ENCODE data around the gene SYNGAP1.
A peak's percentile ranks its signal among the peaks of the same experiment; 100 is the strongest.

SYNGAP1 gene

DNA sequence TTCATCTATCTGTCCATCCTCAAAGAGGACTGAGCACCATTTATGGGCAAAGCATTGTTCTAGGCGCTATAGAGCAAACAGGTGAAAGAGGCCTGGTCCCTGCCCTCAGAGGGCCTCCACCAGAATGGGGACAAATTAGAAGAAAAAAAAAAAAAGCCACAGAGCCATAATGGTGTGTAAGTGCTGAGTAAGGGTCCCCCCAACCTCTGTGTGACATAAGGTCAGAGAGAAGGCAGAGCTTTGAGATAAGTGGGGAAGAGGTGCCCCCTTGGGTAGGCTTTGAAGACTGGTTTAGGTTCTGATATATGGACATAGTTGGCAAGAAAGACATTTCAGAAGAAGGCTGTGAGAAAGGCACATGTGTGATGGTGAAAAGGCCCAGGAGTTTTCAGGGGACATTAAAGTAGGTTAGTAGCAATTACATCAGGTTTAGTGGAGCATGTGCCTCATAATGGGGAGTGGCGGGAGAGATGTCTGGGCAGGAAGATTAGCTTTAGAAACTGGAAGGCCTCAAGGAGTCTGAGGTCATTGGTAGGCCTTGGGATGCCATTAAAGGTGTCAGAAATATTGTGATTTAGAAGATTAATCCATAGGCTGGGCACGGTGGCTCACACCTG, 19.2 kb downstream of the SYNGAP1 start:
- DNase-seq (ENCODE audit: low read depth): no peak

DNA sequence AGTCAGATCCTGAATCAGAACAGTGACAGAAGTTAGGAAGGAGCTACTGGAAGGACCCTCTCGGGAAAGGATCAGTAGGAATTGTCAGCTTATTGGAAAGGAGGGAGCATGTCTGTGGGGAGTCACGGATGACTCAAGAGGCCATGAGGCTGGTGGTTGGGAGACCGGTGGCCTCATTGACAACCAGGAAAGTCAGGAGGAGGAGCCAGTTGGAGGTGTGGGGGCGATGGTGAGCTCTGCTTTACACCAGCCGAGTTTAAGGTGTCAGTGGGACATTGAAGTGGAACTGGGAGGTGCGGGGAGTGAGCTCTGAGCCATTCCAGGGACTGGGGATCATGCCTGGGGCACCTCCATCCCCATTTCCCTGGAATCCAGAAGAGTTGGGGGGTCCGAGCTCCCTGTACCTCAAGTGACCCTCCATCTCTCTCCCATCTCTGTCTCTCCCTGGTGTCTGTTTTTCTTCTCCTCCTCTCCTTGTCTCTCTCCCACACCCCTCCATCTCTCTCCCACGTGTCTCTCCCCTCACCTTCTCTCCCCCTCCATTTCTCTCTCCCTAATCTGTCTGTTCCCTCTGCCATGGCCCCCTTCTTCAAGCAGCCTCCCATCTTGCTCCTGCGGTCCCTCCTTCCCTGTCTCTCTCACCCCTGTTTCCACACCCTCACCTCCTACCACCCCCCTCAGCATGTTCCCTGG, 20.2 kb downstream of the SYNGAP1 start:
- DNase-seq (ENCODE audit: low read depth): no peak

DNA sequence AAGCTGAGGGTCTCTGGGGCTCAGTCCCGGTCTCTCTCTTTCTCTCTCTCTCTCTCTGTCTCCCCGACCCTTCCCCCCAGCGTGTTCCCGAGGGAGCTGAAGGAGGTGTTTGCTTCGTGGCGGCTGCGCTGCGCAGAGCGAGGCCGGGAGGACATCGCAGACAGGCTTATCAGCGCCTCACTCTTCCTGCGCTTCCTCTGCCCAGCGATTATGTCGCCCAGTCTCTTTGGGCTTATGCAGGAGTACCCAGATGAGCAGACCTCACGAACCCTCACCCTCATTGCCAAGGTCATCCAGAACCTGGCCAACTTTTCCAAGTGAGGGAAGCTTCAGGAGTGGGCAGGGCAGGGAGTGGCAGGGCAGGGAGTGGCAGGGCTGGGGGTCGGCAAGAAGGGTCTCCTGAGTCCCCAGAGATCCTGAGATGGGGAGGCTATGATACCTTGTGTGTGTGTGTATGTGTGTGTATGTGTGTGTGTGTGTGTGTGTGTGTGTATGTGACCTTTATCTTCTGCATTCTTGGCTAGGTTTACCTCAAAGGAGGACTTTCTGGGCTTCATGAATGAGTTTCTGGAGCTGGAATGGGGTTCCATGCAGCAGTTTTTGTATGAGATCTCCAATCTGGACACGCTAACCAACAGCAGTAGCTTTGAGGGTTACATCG, 20.9 kb downstream of the SYNGAP1 start:
- no peak for DNase-seq (ENCODE audit: low read depth)

DNA sequence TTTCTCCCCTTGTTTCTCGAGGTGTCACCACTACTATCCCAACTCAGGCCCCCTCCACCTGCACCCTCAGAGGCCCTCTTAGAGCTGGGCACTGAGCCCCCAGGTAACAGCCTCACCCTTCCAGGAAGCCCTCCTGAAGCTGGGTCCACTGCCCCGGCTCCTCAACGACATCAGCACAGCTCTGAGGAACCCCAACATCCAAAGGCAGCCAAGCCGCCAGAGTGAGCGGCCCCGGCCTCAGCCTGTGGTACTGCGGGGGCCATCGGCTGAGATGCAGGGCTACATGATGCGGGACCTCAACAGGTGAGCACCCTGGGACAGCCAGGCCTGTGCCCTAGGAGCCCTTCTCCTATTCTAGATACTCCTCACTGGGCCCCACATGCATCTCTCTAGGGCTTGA, 21.6 kb downstream of the SYNGAP1 start:
- no peak for DNase-seq (ENCODE audit: low read depth)

DNA sequence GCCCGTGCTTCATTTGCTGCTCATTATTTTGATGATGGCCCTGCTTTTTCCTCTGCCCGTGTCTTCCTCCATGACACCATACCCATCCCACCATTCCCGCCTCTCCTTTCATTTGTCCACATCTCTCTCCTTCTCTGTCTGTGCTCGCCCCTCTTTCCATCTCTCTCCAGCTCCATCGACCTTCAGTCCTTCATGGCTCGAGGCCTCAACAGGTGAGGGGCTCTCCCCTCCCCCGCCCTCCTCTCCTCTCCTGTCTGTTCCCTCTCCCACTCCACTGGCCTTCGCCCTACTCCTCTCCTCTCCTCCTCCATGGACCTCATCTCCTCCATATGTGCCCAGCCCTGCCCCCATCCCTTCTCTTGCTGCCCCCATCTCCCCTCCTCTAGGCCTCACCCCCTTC, 22.4 kb downstream of the SYNGAP1 start:
- DNase-seq (ENCODE audit: low read depth): no peak

DNA sequence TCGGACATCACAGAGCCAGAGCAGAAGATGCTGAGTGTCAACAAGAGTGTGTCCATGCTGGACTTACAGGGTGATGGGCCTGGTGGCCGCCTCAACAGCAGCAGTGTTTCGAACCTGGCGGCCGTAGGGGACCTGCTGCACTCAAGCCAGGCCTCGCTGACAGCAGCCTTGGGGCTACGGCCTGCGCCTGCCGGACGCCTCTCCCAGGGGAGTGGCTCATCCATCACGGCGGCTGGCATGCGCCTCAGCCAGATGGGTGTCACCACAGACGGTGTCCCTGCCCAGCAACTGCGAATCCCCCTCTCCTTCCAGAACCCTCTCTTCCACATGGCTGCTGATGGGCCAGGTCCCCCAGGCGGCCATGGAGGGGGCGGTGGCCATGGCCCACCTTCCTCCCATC, 23.2 kb downstream of the SYNGAP1 start:
- DNase-seq (ENCODE audit: low read depth): no peak

DNA sequence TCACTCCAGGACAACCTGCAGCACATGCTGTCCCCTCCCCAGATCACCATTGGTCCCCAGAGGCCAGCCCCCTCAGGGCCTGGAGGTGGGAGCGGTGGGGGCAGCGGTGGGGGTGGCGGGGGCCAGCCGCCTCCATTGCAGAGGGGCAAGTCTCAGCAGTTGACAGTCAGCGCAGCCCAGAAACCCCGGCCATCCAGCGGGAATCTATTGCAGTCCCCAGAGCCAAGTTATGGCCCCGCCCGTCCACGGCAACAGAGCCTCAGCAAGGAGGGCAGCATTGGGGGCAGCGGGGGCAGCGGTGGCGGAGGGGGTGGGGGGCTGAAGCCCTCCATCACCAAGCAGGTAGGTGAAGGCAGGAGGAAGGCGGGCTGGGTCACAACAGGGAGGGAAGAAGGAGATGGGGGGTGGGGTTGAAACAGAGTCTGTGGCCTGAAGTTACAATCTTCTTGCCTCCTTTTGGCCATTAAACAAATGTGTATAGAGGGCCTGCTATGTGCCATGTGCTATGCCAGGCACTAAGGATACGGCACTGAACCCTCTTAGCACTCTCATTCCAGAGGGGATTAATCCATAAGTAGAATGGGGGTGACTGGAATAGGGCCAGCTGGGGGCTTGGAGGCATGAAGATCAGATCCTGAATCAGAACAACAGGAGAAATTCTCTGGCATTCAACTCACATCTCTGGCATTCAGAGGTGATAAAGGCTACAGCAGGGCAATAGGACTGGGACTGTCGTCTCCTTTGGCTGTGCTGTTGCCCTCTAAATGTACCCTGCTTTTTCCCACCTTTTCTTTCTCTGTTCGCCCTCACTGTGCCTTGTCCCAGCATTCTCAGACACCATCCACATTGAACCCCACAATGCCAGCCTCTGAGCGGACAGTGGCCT, 24.0 kb downstream of the SYNGAP1 start:
- no peak for DNase-seq (ENCODE audit: low read depth)

DNA sequence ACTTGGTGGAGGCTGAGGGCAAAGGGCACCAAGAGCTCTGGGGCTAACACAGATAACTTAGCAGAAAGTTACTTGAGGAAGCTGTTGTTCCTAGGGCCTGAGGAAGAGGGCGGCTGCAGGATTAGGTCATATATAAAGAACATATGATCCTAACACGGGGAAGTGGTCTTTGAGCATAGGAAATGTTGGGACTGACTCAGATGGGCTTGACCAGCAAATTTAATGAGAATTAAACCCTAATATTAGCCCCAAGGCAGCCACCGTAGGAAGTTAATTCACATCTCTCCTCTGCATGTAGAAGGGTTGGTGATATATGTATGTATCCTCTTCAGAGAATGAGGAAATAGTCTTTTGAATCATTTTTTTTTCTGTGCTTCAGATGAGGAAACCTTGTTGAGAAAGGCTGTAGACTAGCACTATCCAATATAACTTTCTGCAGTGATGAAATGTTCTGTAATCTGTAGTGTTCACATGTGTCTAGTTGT, 25.3 kb downstream of the SYNGAP1 start:
- no peak for DNase-seq (ENCODE audit: low read depth)

DNA sequence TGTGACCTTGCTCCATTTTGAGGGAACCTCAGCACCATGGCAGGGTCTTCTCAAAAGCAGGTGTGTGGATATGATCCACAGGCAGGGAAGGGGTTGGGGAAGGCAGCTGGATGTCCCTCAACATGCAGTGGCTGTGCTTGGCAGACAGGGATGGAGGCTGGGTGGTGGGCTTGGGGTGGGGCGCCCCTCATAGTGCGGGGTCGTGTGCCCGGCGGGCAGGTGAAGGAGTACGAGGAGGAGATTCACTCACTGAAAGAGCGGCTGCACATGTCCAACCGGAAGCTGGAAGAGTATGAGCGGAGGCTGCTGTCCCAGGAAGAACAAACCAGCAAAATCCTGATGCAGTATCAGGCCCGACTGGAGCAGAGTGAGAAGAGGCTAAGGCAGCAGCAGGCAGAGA, 26.5 kb downstream of the SYNGAP1 start:
- DNase-seq (ENCODE audit: low read depth): no peak

- DNase-seq (ENCODE audit: low read depth): no peak
Observed at GRCh38 chr6:33450434-33450833, 30.6 kb downstream of the SYNGAP1 start.

- no peak for DNase-seq (ENCODE audit: low read depth)
Observed at GRCh38 chr6:33451606-33452005, 31.7 kb downstream of the SYNGAP1 start.

- DNase-seq (ENCODE audit: low read depth): no peak
Observed at GRCh38 chr6:33452496-33452895, 32.6 kb downstream of the SYNGAP1 start.

DNA sequence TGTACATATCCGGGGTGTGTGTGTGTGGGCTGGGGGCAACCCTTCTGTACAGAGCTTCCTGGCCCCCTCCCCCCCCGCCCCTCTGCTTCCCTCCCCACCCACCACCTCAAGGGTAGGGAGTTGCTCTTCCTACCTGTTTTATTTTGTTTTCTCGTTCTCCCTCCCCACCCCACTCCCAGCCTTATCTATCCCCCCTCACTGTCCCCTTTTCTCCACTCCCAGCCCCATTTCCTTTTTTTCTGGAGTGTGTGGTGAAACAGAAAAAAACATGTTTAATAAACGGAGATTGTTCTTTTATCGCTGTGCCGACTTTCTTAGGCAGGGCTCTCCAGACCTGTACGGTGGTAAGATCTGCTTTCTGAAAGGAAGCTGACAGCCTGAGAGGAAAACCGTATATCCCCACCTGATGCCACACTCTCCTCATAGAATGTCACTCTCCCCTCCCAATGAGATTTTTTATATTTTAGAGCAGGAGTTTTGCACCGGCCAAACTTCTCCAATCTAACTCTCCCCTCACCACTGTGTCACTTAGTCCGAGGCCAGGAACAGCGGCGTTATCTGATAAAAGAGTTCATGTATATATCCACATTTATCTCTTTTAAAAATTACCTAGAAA, 33.6 kb downstream of the SYNGAP1 start:
- DNase-seq (ENCODE audit: low read depth): no peak

DNA sequence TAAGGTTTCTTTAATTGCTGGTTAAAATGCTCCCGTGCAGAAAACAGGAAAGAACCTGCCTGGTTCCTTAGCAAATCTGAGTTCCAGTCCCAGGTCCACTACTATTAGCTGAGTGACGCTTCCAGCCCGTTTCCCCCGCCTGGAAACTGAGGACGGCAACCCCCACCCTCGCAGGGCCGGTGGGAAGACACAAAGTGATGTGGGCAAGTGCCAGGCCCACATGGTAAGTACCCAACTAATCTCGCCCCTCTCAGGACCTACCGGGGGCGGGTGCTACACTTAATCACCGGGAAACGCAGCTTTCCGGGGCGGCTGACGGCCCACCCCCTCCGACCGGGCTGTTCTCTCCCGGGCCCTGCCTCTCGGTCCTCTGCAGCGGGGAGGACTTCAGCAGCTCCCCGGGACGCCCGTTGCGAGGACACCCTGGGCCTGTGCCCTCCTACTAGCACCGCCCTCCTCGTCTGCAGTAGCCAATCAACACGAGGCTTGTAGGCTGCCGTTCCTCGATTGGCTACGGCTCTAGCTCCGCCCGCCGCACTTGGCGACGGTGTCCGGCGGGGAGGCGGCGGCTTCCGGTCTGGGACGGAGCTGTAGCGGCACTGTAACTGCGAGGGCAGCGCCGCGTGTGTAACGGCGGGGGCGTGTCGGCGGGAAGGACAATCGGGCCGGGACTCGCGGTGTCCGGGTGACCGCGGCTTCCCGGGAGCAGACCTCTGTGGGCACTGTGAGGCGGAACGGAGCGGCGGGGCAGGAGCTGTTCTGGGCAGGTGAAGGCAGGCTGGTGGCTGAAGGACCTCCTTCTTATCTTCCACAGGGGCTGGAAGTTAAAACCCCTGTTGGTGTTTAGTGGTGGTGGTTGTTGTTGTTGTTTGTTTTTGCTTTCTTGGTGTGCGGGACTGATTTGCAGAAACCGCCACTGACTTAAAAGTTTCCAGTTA, 34.4 kb downstream of the SYNGAP1 start, which contains the start of gene ZBTB9:
ZBTB9 (plus strand) TSS at position 568 of the 938 bp plus-strand sequence. CDS start 525 bp downstream, outside the sequence.
- peak; percentile 91 for DNase-seq (ENCODE audit: low read depth)

DNA sequence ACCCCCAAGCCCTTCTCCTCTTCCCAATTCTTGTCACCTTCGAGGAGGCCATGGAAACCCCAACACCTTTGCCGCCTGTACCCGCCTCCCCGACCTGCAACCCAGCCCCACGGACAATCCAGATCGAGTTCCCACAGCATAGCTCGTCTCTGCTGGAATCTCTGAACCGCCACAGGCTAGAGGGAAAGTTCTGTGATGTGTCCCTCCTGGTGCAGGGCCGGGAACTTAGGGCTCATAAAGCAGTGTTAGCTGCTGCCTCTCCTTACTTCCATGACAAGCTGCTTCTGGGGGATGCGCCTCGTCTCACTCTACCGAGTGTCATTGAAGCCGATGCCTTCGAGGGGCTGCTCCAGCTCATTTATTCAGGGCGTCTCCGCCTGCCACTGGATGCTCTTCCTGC, 35.2 kb downstream of the SYNGAP1 start:
- no peak for DNase-seq (ENCODE audit: low read depth)

GRCh38 chr6:33456156-33456555, 36.3 kb downstream of the SYNGAP1 start:
- DNase-seq (ENCODE audit: low read depth): no peak

DNA sequence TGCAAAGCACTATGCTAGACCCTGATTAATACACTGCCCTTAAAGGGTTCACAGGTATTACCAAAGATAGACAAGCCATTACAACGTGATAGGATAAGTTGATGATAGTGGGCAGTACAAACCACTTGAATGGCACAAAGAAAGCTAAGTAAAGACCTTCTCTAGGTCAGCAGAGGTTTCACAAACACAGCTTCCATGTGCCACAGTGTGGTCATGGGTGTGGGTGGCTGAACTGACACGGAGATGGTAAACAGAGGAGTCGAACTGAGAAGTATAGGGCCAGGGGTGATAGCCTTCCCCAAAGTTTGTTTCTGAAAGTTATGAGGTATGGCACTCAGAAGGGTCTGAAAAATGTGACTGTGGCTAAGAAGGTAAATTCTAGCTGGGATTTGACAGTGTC, 38.8 kb downstream of the SYNGAP1 start:
- no peak for DNase-seq (ENCODE audit: low read depth)

GRCh38 chr6:33459226-33459625, 39.4 kb downstream of the SYNGAP1 start:
- DNase-seq (ENCODE audit: low read depth): no peak

DNA sequence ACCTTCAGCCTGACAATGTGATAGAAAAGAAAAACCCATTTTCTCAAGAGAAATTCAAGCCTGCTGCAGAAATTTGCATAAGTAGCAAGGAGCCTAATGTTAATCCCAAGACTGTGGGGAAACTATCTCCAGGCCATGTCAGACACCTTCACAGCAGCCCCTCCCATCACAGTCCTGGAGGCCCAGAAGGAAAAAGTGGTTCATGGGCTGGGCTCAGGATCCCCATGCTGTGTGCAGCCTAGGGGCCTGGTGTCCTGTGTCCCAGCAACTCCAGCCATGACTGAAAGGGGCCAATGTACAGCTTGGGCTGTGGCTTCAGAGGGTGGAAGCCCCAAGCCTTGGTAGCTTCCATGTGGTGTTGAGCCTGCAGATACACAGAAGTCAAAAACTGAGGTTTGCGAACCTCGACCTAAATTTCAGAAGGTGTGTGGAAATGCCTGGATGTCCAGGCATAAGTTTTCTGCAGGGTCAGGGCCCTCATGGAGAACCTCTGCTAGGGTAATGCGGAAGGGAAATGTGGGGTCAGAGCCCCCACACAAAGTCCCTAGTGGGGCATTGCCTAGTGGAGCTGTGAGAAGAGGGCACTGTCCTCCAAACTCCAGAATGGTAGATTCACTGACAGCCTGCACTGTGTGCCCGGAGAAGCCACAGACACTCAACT, 46.3 kb downstream of the SYNGAP1 start:
- DNase-seq (ENCODE audit: low read depth): no peak

DNA sequence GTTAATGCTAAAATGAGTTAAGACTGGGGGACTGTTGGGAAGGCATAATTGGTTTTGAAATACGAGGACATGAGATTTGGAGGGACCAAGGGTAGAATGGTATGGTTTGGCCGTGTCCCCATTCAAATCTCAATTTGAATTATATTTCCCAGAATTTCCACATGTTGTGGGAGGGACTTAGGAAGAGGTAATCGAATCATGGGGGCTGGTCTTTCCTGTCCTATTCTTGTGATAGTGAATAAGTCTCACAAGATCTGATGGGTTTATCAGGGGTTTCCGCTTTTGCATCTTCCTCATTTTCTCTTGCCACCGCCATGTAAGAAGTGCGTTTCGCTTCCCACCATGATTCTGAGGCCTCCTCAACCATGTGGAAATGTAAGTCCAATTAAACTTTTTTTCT, 47.2 kb downstream of the SYNGAP1 start:
- no peak for DNase-seq (ENCODE audit: low read depth)

Measured in amniotic epithelial cell (primary cell).